Transverse colon (tissue), 4 donors: ENCODE results near the gene S100A9. TPM values are rescaled to one million over a fixed set of nuclear protein-coding genes. Genes with fewer than 3 reads are reported as not detected.

Source experiments
- DNase-seq: peaks from one replicate; pipeline ENCODE4 v3.0.0-alpha.2; 2019
- H3K27ac ChIP-seq, 4 donors: fragments of 200-600 bp; sonication (generic); 2 replicates each; pipeline ENCODE4 v1.5.1; 2016 to 2018; ENCODE audit warnings: inconsistent platforms in 4 of 4
- H3K27me3 ChIP-seq: fragments of 200-600 bp; sonication (generic); 2 replicates; pipeline ENCODE4 v1.5.1; 2017; ENCODE audit warnings: inconsistent platforms
- H3K36me3 ChIP-seq, 4 donors: fragments of 200-600 bp; sonication (generic); 2 replicates each; pipeline ENCODE4 v1.5.1; 2017 to 2019; ENCODE audit warnings: inconsistent platforms in 4 of 4
- H3K4me1 ChIP-seq, 4 donors: fragments of 200-600 bp; sonication (generic); 2 replicates each; pipeline ENCODE4 v1.5.1; 2017 to 2020; ENCODE audit warnings: inconsistent platforms in 4 of 4
- H3K4me3 ChIP-seq, 4 donors: fragments of 200-600 bp; sonication (generic); 1 replicate in 1 of 4; 2 replicates in 3 of 4; pipeline versions ENCODE4 v1.5.1 to v1.6.1; 2017 to 2019; ENCODE audit warnings: inconsistent platforms in 4 of 4
- H3K9me3 ChIP-seq, 2 donors: fragments of 200-600 bp; sonication (generic); 2 replicates each; pipeline ENCODE4 v1.5.1; 2017 to 2019; ENCODE audit warnings: inconsistent platforms in 2 of 2
- CTCF ChIP-seq, 5 experiments: fragments of 200-600 bp in 3 of 5; fragments of 450-650 bp in 2 of 5; sonication (generic) in 3 of 5; IDR thresholded peaks; 1 replicate in 2 of 5; 2 replicates in 3 of 5; pipeline ENCODE4 v1.5.1; 2016 to 2017; ENCODE audit warnings: antibody characterized with exemption in 5 of 5, inconsistent platforms in 3 of 5, mild to moderate bottlenecking in 2 of 5, moderate library complexity in 1 of 5
- EP300 ChIP-seq: sonication (generic); formaldehyde crosslinking; IDR thresholded peaks from one replicate; pipeline ENCODE4 v1.6.1; 2017; ENCODE audit warnings: antibody characterized with exemption, low read depth
- POLR2A ChIP-seq: fragments of 450-650 bp; IDR thresholded peaks from one replicate; pipeline ENCODE4 v1.6.1; 2016; ENCODE audit warnings: antibody characterized with exemption, mild to moderate bottlenecking, moderate library complexity
- POLR2AphosphoS5 ChIP-seq, 3 donors: sonication (generic); formaldehyde crosslinking; IDR thresholded peaks; one replicate each; pipeline ENCODE4 v1.6.1; 2016; ENCODE audit warnings: antibody characterized with exemption in 3 of 3
- WGBS, 2 donors: methylation state at CpG; one replicate each; pipeline ENCODE4 v1.1.5; 2018; ENCODE audit warnings: low coverage in 1 of 2; 5-methylcytosine and 5-hydroxymethylcytosine counted together
- in situ Hi-C, 4 donors: fragments of 200-750 bp; cut with MboI; loops; one replicate each; pipeline versions ENCODE4 v1.15.0 to v1.15.1; 2017; ENCODE audit warnings: low sequenced_read_pairs in 3 of 4, low pct_ligation_motif_present in 1 of 4, low pct_unique_long_range_greater_than_20kb in 1 of 4
- intact Hi-C: fragments of 100-400 bp; cut with DNase I; formaldehyde crosslinking; loops from one replicate; pipeline ENCODE4 v1.15.1; 2023; ENCODE audit warnings: low total_unique reads
- total RNA-seq, 4 donors: library from RNA; depleted of rRNA; stranded (reverse); fragments of >200 nt; gene quantifications; one replicate each; pipeline ENCODE4 v1.1.0, GENCODE V29; 2016

The S100A9 gene
- total RNA-seq, 4 donors from 2014 or later: 24.0 to 99.0 (median 34.3) TPM

- Histone ChIP-seq H3K27me3 (no peaks in the 10 kb centered on the region), H3K9me3 (no peaks in the 10 kb centered on the region), H3K4me1 (no peaks in the 10 kb centered on the region), H3K4me3 (no peak overlapping the region), H3K36me3 (no peaks in the 10 kb centered on the region), H3K27ac (no peak overlapping the region)
- DNase-seq: no peak
- TF ChIP-seq EP300: no peak
- intact Hi-C loops (no loop called here), in situ Hi-C loops (no loop called here)
- 75 to 76% methylated on average over 4 to 6 of the region's 6 CpGs for WGBS, 2 donors
Observed at GRCh38 chr1:153395776-153396175, 38.1 kb downstream of the S100A9 start.

- no peaks in the 10 kb centered on the region for H3K36me3 ChIP-seq
- no peak overlapping the region for H3K27ac ChIP-seq
- no peaks in the 10 kb centered on the region for H3K4me1 ChIP-seq
- in situ Hi-C loops: no loop called here
- no peak for DNase-seq
- H3K27me3 ChIP-seq: no peaks in the 10 kb centered on the region
- no peaks in the 10 kb centered on the region for H3K9me3 ChIP-seq
- 82% methylated on average over 6 of the region's 6 CpGs; no CpG with 5 or more reads in 1 of the 2 donors for WGBS, 2 donors
- TF ChIP-seq EP300 (no peak), POLR2A (no peak), POLR2AphosphoS5 (IDR thresholded peaks at IDR 0.05) (no peak), CTCF (IDR thresholded peaks at IDR 0.05) (no peak)
- H3K4me3 ChIP-seq: no peak overlapping the region
- intact Hi-C loops: no loop called here
Observed at GRCh38 chr1:153396461-153396860, 38.8 kb downstream of the S100A9 start.

DNA sequence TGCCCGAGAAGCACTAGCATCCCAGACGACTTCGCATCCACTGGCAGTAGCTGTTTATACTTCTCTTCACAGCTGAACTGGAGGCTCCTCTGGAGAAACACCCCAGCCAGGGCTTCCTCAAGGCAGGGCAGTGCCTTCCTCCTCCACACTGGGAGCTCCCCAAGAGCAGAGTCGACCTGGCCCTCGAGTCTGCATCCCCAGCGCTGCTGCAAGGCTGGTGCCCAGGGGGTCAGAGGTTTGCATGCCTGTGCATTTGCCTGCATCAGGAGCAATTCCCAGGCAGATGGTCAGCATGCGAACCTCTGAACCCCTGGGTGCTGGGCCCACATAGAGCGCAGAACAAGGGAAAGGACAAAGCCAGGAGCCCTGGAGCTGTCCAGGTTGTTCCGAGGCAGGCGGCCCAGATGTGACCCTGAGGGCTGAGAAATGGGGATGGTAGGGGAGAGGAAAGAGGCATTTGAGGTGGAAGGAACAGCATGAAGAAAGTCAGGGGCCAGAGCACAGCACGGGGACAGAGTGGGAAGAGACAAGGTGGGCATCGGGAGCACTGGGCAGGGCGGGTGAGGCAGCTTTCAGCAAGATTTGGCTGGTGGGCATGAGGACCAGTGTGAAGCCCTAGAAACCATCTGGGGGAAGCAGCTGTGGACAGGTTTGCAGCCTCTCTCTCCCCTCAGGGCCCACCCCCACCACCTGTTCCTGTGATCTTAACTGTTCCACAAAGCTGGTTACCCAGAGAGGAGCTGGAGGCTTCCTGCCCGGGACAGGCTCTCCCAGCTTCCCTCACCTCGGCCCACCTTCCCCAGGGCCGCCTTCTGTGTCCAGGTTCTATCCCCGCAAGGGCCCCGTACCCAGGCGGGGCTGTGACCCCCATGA, 39.6 kb downstream of the S100A9 start:
- H3K27ac ChIP-seq: no peak overlapping the region
- no peaks in the 10 kb centered on the region for H3K27me3 ChIP-seq
- H3K4me1 ChIP-seq: no peaks in the 10 kb centered on the region
- WGBS, 2 donors: 84% methylated on average over 19 of the region's 19 CpGs; no CpG with 5 or more reads in 1 of the 2 donors
- H3K36me3 ChIP-seq: no peaks in the 10 kb centered on the region
- no peaks in the 10 kb centered on the region for H3K9me3 ChIP-seq
- in situ Hi-C loops: no loop called here
- H3K4me3 ChIP-seq: no peak overlapping the region
- no peak for TF ChIP-seq POLR2A
- no peak for TF ChIP-seq CTCF (IDR thresholded peaks at IDR 0.05)
- TF ChIP-seq EP300: no peak
- no peak for TF ChIP-seq POLR2AphosphoS5 (IDR thresholded peaks at IDR 0.05)
- DNase-seq: no peak
- intact Hi-C loops: no loop called here

- intact Hi-C loops (no loop called here), in situ Hi-C loops (no loop called here)
- 88 to 100% methylated on average over 1 to 6 of the region's 6 CpGs for WGBS, 2 donors
- DNase-seq: no peak
- H3K36me3 ChIP-seq: no peaks in the 10 kb centered on the region
- no peak overlapping the region for H3K27ac ChIP-seq
- TF ChIP-seq POLR2A: no peak
- no peak for TF ChIP-seq POLR2AphosphoS5 (IDR thresholded peaks at IDR 0.05)
- no peak for TF ChIP-seq CTCF (IDR thresholded peaks at IDR 0.05)
- TF ChIP-seq EP300: no peak
- no peaks in the 10 kb centered on the region for H3K9me3 ChIP-seq
- H3K27me3 ChIP-seq: no peaks in the 10 kb centered on the region
- no peak overlapping the region for H3K4me3 ChIP-seq
- no peaks in the 10 kb centered on the region for H3K4me1 ChIP-seq
Observed at GRCh38 chr1:153397924-153398651, 40.4 kb downstream of the S100A9 start.
